Measurements from ENCODE around the gene IRX5. TPM values are rescaled to one million over a fixed set of nuclear protein-coding genes. Genes with fewer than 3 reads are reported as not detected.

IRX5 gene
- total RNA-seq, 4 donors from 2014 or later: 1.3 TPM; not detected in 3

GRCh38 chr16:54965464-54965863 is 34.8 kb downstream of the IRX5 start:
- 48 to 84% methylated on average over 2 of the region's 2 CpGs for WGBS, 2 donors
- Histone ChIP-seq H3K27ac (no peak overlapping the region), H3K27me3 (no peaks in the 10 kb centered on the region), H3K4me3 (replicated peaks in 1 of 3) (no peak overlapping the region), H3K9me3 (no peaks in the 10 kb centered on the region), H3K4me1 (no peaks in the 10 kb centered on the region), H3K36me3 (no peaks in the 10 kb centered on the region)
- intact Hi-C loops (cut with DNase I): no loop called here
- DNase-seq: no peak
- TF ChIP-seq POLR2A (IDR thresholded peaks at IDR 0.05): no peak
- no peak for TF ChIP-seq CTCF (IDR thresholded peaks at IDR 0.05)

GRCh38 chr16:54968011-54968410 is 37.3 kb downstream of the IRX5 start:
- no peaks in the 10 kb centered on the region for H3K36me3 ChIP-seq
- intact Hi-C loops (cut with DNase I): no loop called here
- DNase-seq: no peak
- no peak overlapping the region for H3K27ac ChIP-seq
- H3K4me3 ChIP-seq (replicated peaks in 1 of 3): no peak overlapping the region
- H3K9me3 ChIP-seq: no peaks in the 10 kb centered on the region
- TF ChIP-seq CTCF (IDR thresholded peaks at IDR 0.05) (no peak), POLR2A (IDR thresholded peaks at IDR 0.05) (no peak)
- no peaks in the 10 kb centered on the region for H3K4me1 ChIP-seq
- no peaks in the 10 kb centered on the region for H3K27me3 ChIP-seq

- no peaks in the 10 kb centered on the region for H3K36me3 ChIP-seq
- no peak for DNase-seq
- no peaks in the 10 kb centered on the region for H3K9me3 ChIP-seq
- no peak overlapping the region for H3K27ac ChIP-seq
- intact Hi-C loops (cut with DNase I): no loop called here
- no peak for TF ChIP-seq CTCF (IDR thresholded peaks at IDR 0.05)
- TF ChIP-seq POLR2A (IDR thresholded peaks at IDR 0.05): no peak
- H3K4me3 ChIP-seq (replicated peaks in 1 of 3): no peak overlapping the region
- no peaks in the 10 kb centered on the region for H3K4me1 ChIP-seq
- WGBS, 2 donors: 91 to 94% methylated on average over 6 of the region's 6 CpGs
- no peaks in the 10 kb centered on the region for H3K27me3 ChIP-seq
These were observed 38.1 kb downstream of the IRX5 start for GRCh38 chr16:54968784-54969183.

- 89 to 94% methylated on average over 5 of the region's 5 CpGs for WGBS, 2 donors
- Histone ChIP-seq H3K27ac (no peak overlapping the region), H3K27me3 (no peaks in the 10 kb centered on the region), H3K4me1 (no peaks in the 10 kb centered on the region), H3K4me3 (replicated peaks in 1 of 3) (no peak overlapping the region), H3K36me3 (no peaks in the 10 kb centered on the region), H3K9me3 (no peaks in the 10 kb centered on the region)
- no peak for TF ChIP-seq POLR2A (IDR thresholded peaks at IDR 0.05)
- TF ChIP-seq CTCF (IDR thresholded peaks at IDR 0.05): no peak
- intact Hi-C loops (cut with DNase I): no loop called here
- no peak for DNase-seq
These were observed 39.4 kb downstream of the IRX5 start for GRCh38 chr16:54970016-54970415.

GRCh38 chr16:54974367-54974766 is 43.7 kb downstream of the IRX5 start:
- intact Hi-C loops (cut with DNase I): no loop called here
- H3K36me3 ChIP-seq: no peaks in the 10 kb centered on the region
- TF ChIP-seq POLR2A (IDR thresholded peaks at IDR 0.05) (no peak), CTCF (IDR thresholded peaks at IDR 0.05) (no peak)
- DNase-seq: no peak
- H3K27ac ChIP-seq: no peak overlapping the region
- no peaks in the 10 kb centered on the region for H3K27me3 ChIP-seq
- H3K9me3 ChIP-seq: no peaks in the 10 kb centered on the region
- H3K4me1 ChIP-seq: no peaks in the 10 kb centered on the region
- H3K4me3 ChIP-seq (replicated peaks in 1 of 3): no peak overlapping the region
- 58 to 66% methylated on average over 5 of the region's 5 CpGs for WGBS, 2 donors
